ENCODE measurements around the gene LYRM4. TPM values are rescaled to one million over a fixed set of nuclear protein-coding genes. Genes with fewer than 3 reads are reported as not detected.

LYRM4 gene
- total RNA-seq, 1 experiment from 2014 or later = 44.3 TPM

DNA sequence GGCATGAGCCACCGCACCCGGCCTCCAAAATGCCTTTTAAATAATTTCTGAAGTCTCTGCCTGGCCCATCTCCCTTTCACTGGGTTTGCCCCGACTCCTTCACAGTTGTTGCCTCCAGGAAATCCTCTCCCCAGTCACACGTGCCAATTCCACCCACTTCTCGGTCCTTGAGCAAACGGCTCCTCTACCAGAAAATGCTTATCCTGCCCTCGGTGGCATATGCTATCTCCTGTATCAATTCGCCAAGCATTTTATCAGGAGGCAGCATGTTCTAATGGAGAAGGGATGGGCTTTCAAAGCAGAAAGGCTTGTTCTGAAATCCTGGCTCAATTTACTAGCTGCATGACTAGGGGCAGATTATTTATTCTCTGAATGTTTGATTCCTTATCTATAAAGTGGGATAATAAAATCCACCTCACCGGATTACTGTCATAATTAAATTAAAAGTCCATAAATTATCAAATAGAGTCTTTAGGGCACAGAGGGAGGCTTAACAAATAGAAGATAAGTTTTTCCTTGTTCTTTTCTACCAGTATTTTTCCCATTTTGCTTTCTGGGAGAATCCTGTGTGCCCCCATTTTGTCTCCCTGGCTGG, 109.3 kb downstream of the LYRM4 start:
- H3K9me3 Mint-ChIP-seq = no peaks in the 10 kb centered on the region
- H3K4me1 ChIP-seq (ENCODE audit: insufficient read depth, low read length) = no peaks in the 10 kb centered on the region

More for the DNA sequence above, 109.3 kb downstream of the LYRM4 start:
- Histone ChIP-seq H2BK120ac (ENCODE audit: low read depth, low read length, poor library complexity, severe bottlenecking) (no peak overlapping the region), H2BK12ac (ENCODE audit: insufficient read length, low read depth, low read length) (no peak overlapping the region), H2AK5ac (ENCODE audit: insufficient read length, low read length) (no peak overlapping the region), H3K56ac (ENCODE audit: insufficient read length, low read depth, low read length) (no peak overlapping the region), H3K4ac (ENCODE audit: low read depth, low read length) (no peak overlapping the region), H4K5ac (ENCODE audit: insufficient read length, low read depth, low read length) (no peak overlapping the region), H3K14ac (ENCODE audit: insufficient read depth, low read length) (no peak overlapping the region), H3K27me3 (ENCODE audit: insufficient read depth, low read length) (no peaks in the 10 kb centered on the region), H4K91ac (ENCODE audit: insufficient read length, low read depth, low read length) (no peak overlapping the region), H3K23ac (ENCODE audit: insufficient read length, low read depth, low read length) (no peak overlapping the region), H3K23me2 (ENCODE audit: insufficient read length, low read depth, low read length, poor library complexity, severe bottlenecking) (no peaks in the 10 kb centered on the region), H4K8ac (replicated peaks; ENCODE audit: insufficient read length, low read depth, low read length) (no peak overlapping the region), H4K20me1 (ENCODE audit: control insufficient read depth, insufficient read depth, insufficient read length) (no peaks in the 10 kb centered on the region), H2AFZ (ENCODE audit: low read length) (no peak overlapping the region), H3K18ac (ENCODE audit: insufficient read length, low read depth, low read length) (no peak overlapping the region), H2BK15ac (ENCODE audit: low read depth, low read length) (no peak overlapping the region), H3K9me3 (ENCODE audit: control insufficient read depth, low read depth, low read length) (no peaks in the 10 kb centered on the region), H3K79me1 (ENCODE audit: insufficient read depth, low read depth, low read length, poor library complexity, severe bottlenecking) (no peaks in the 10 kb centered on the region), H2BK20ac (ENCODE audit: low read depth, low read length, poor library complexity, severe bottlenecking) (no peak overlapping the region), H2BK5ac (ENCODE audit: insufficient read length, low read length) (no peak overlapping the region), H3K27ac (ENCODE audit: insufficient read length, low read depth, low read length) (no peak overlapping the region), H3K4me2 (ENCODE audit: insufficient read depth, insufficient read length, low read length) (no peak overlapping the region), H3K9ac (ENCODE audit: extremely low read depth, insufficient read length, low read length) (no peak overlapping the region), H3T11ph (ENCODE audit: low read length) (no peak overlapping the region), H3K79me2 (ENCODE audit: insufficient read depth, low read length) (no peaks in the 10 kb centered on the region)
- Mint-ChIP-seq H3K4me3 (no peak overlapping the region), H3K4me1 (no peaks in the 10 kb centered on the region), H3K27ac (no peak overlapping the region; a peak in 1 of 7 replicates), H3K27me3 (ENCODE audit: low read depth) (no peaks in the 10 kb centered on the region), H3K36me3 (ENCODE audit: insufficient read depth in 1 of 3, low read depth in 3 of 3) (no peaks in the 10 kb centered on the region; a peak in 1 of 7 replicates)
- TF ChIP-seq, protein P1, sequence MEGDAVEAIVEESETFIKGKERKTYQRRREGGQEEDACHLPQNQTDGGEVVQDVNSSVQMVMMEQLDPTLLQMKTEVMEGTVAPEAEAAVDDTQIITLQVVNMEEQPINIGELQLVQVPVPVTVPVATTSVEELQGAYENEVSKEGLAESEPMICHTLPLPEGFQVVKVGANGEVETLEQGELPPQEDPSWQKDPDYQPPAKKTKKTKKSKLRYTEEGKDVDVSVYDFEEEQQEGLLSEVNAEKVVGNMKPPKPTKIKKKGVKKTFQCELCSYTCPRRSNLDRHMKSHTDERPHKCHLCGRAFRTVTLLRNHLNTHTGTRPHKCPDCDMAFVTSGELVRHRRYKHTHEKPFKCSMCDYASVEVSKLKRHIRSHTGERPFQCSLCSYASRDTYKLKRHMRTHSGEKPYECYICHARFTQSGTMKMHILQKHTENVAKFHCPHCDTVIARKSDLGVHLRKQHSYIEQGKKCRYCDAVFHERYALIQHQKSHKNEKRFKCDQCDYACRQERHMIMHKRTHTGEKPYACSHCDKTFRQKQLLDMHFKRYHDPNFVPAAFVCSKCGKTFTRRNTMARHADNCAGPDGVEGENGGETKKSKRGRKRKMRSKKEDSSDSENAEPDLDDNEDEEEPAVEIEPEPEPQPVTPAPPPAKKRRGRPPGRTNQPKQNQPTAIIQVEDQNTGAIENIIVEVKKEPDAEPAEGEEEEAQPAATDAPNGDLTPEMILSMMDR (conservative IDR thresholded peaks at IDR 0.05) = no peak
- no peak for DNase-seq
- WGBS (ENCODE audit: extremely low coverage, insufficient read length, low lambda C conversion rate) = no CpG with 5 or more reads among the region's 9 CpGs

All from H9 (cell line).